WTC11 (cell line): ENCODE measurements around the gene VWDE. TPM values are rescaled to one million over a fixed set of nuclear protein-coding genes. Genes with fewer than 3 reads are reported as not detected.

Experiments
- ATAC-seq: fragments of 200-7000 bp; cut with Tn5 transposase; 2 replicates; pipeline ENCODE4 v1.10.0; 2021; ENCODE audit warnings: mild to moderate bottlenecking, moderate library complexity
- CTCF ChIA-PET: fragments of 300-600 bp; sonication (Branson Sonifier 250); formaldehyde crosslinking; loops from one replicate; lab custom pipeline; 2021; ENCODE audit warnings: antibody characterized with exemption; lab: Charles Lee
- POLR2A ChIA-PET: fragments of 350-600 bp; sonication (Branson Sonifier 250); formaldehyde crosslinking; loops from one replicate; lab custom pipeline; 2021; ENCODE audit warnings: antibody characterized with exemption; lab: Charles Lee
- DNase-seq: peaks from one replicate; pipeline ENCODE4 v3.0.0; 2021; ENCODE audit warnings: low spot score
- H3K27ac Mint-ChIP-seq: 2 replicates; pipeline ENCODE4 v1.8.0; 2021; ENCODE audit warnings: mixed read lengths
- H3K27me3 Mint-ChIP-seq: 2 replicates; pipeline ENCODE4 v1.8.0; 2021; ENCODE audit warnings: low read depth, mild to moderate bottlenecking, moderate library complexity, mixed read lengths
- H3K36me3 Mint-ChIP-seq: 2 replicates; pipeline ENCODE4 v1.8.0; 2021; ENCODE audit warnings: mixed read lengths
- H3K4me1 Mint-ChIP-seq: 2 replicates; pipeline ENCODE4 v1.8.0; 2022; ENCODE audit warnings: mixed read lengths
- H3K4me3 Mint-ChIP-seq: 2 replicates; pipeline ENCODE4 v1.8.0; 2021; ENCODE audit warnings: mild to moderate bottlenecking, moderate library complexity, mixed read lengths
- H3K9me3 Mint-ChIP-seq: 2 replicates; pipeline ENCODE4 v1.8.0; 2021; ENCODE audit warnings: mixed read lengths
- E2F4 ChIP-seq: sonication (generic); formaldehyde crosslinking; IDR thresholded peaks from 2 replicates; pipeline ENCODE4 v1.8.1; 2022; ENCODE audit warnings: low read depth, mild to moderate bottlenecking, moderate library complexity, missing genetic modification reagents, borderline replicate concordance
- ELF4 ChIP-seq: sonication (generic); formaldehyde crosslinking; IDR thresholded peaks from 2 replicates; pipeline ENCODE4 v1.8.1; 2022; ENCODE audit warnings: low read depth, mild to moderate bottlenecking, moderate library complexity, missing genetic modification reagents
- HMGXB4 ChIP-seq: sonication (generic); formaldehyde crosslinking; IDR thresholded peaks from 2 replicates; pipeline ENCODE4 v1.8.1; 2023; ENCODE audit warnings: mild to moderate bottlenecking, moderate library complexity, missing genetic modification reagents
- JAZF1 ChIP-seq: fragments of 250-450 bp; sonication (Bioruptor Pico); IDR thresholded peaks from 2 replicates; pipeline ENCODE4 v1.9.0; 2021; ENCODE audit warnings: moderate library complexity, mild to moderate bottlenecking, inconsistent platforms
- MAX ChIP-seq: sonication (generic); formaldehyde crosslinking; IDR thresholded peaks from 2 replicates; pipeline ENCODE4 v1.8.0; 2022; ENCODE audit warnings: mild to moderate bottlenecking, missing genetic modification reagents
- MYBL2 ChIP-seq: sonication (generic); formaldehyde crosslinking; IDR thresholded peaks from 2 replicates; pipeline ENCODE4 v1.8.1; 2023; ENCODE audit warnings: mild to moderate bottlenecking, moderate library complexity, missing genetic modification reagents
- NR1H2 ChIP-seq: sonication (generic); formaldehyde crosslinking; IDR thresholded peaks from 2 replicates; pipeline ENCODE4 v1.9.0; 2021; ENCODE audit warnings: mild to moderate bottlenecking, moderate library complexity, missing genetic modification reagents
- PREB ChIP-seq: sonication (generic); formaldehyde crosslinking; IDR thresholded peaks from 2 replicates; pipeline ENCODE4 v1.8.1; 2022; ENCODE audit warnings: mild to moderate bottlenecking, missing genetic modification reagents, moderate library complexity, borderline replicate concordance
- RORB ChIP-seq: fragments of 250-450 bp; sonication (Bioruptor Pico); IDR thresholded peaks from 2 replicates; pipeline ENCODE4 v1.9.0; 2021; ENCODE audit warnings: mild to moderate bottlenecking
- STAT6 ChIP-seq: sonication (generic); formaldehyde crosslinking; conservative IDR thresholded peaks from 2 replicates; pipeline ENCODE4 v1.8.1; 2023; ENCODE audit warnings: mild to moderate bottlenecking, low read depth, missing genetic modification reagents, moderate library complexity
- TEAD1 ChIP-seq: sonication (generic); formaldehyde crosslinking; IDR thresholded peaks from 2 replicates; pipeline ENCODE4 v1.8.0; 2022; ENCODE audit warnings: mild to moderate bottlenecking, missing genetic modification reagents
- TP53 ChIP-seq: sonication (generic); formaldehyde crosslinking; IDR thresholded peaks from 2 replicates; pipeline ENCODE4 v1.8.1; 2023; ENCODE audit warnings: mild to moderate bottlenecking, missing genetic modification reagents
- ZNF423 ChIP-seq: fragments of 250-450 bp; sonication (Bioruptor Pico); IDR thresholded peaks from 2 replicates; pipeline ENCODE4 v2.1.2; 2022; ENCODE audit warnings: mild to moderate bottlenecking, moderate library complexity
- ZNF532 ChIP-seq: fragments of 250-450 bp; sonication (Bioruptor Pico); IDR thresholded peaks from 2 replicates; pipeline ENCODE4 v1.9.0; 2021; ENCODE audit warnings: mild to moderate bottlenecking, borderline replicate concordance
- total RNA-seq: library from RNA; stranded (reverse); gene quantifications from 3 replicates; pipeline ENCODE4 v1.2.3, GENCODE V29; 2021

The VWDE gene
- total RNA-seq, 1 experiment from 2014 or later = 21.0 TPM

- TF ChIP-seq STAT6 (CRISPR knock-in tag) (no peak), TP53 (CRISPR knock-in tag) (no peak), MYBL2 (CRISPR knock-in tag) (no peak), E2F4 (CRISPR knock-in tag) (no peak), PREB (CRISPR knock-in tag) (no peak)
Measured at GRCh38 chr7:12322284-12322902, 81.3 kb downstream of the VWDE start (continued).

GRCh38 chr7:12320987-12321647 is 82.5 kb downstream of the VWDE start:
- Mint-ChIP-seq H3K27me3 (no peaks in the 10 kb centered on the region), H3K27ac (no peak overlapping the region), H3K36me3 (peaks cover 12% of the 10 kb centered on the region), H3K4me1 (peaks cover 24% of the 10 kb centered on the region), H3K4me3 (no peak overlapping the region), H3K9me3 (no peaks in the 10 kb centered on the region)
- POLR2A ChIA-PET = no interaction called here
- ATAC-seq (no peak), DNase-seq (no peak)
- TF ChIP-seq E2F4 (CRISPR knock-in tag) (no peak), ELF4 (CRISPR knock-in tag) (no peak), MAX (CRISPR knock-in tag) (no peak), ZNF532 (CRISPR knock-in tag) (no peak), NR1H2 (CRISPR knock-in tag) (no peak), RORB (CRISPR knock-in tag) (no peak), ZNF423 (CRISPR knock-in tag) (no peak), TEAD1 (CRISPR knock-in tag) (no peak), HMGXB4 (CRISPR knock-in tag) (no peak), JAZF1 (CRISPR knock-in tag) (no peak)
- CTCF ChIA-PET = no interaction called here
